ENCODE results near the gene RIMS4. TPM values are rescaled to one million over a fixed set of nuclear protein-coding genes. Genes with fewer than 3 reads are reported as not detected.

RIMS4 gene
- total RNA-seq, 1 donor from 2014 or later = 0.11 TPM

DNA sequence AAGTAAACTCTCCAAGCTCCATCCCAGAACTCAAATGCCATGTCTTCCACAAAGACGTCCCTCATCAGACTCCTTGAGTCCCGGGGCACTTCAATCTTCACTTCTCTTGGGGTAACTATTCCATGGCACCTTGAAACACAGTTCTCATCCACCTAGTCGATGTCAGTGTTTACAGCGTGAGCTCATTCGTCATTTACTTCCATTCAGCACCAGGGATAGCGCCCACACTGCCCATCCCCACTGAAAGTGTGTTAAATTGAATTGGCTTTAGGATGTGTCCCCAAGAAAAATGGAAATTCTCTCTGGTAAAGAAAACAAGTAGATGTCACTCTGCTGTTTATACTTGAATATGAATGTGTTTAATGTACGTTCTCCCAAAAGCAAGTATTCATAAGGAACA lies 33.4 kb downstream of the RIMS4 start:
- no peak overlapping the region for H3K4me3 ChIP-seq
- no peaks in the 10 kb centered on the region for H3K4me1 ChIP-seq
- intact Hi-C loops (cut with micrococcal nuclease) = no loop called here
- H3K27ac ChIP-seq (replicated peaks) = no peak overlapping the region
- no peaks in the 10 kb centered on the region for H3K36me3 ChIP-seq
- DNase-seq = no peak
- H3K27me3 ChIP-seq (ENCODE audit: low read depth) = peaks cover 52% of the 10 kb centered on the region
- H3K9me3 ChIP-seq (replicated peaks) = no peaks in the 10 kb centered on the region
- TF ChIP-seq, protein P1, sequence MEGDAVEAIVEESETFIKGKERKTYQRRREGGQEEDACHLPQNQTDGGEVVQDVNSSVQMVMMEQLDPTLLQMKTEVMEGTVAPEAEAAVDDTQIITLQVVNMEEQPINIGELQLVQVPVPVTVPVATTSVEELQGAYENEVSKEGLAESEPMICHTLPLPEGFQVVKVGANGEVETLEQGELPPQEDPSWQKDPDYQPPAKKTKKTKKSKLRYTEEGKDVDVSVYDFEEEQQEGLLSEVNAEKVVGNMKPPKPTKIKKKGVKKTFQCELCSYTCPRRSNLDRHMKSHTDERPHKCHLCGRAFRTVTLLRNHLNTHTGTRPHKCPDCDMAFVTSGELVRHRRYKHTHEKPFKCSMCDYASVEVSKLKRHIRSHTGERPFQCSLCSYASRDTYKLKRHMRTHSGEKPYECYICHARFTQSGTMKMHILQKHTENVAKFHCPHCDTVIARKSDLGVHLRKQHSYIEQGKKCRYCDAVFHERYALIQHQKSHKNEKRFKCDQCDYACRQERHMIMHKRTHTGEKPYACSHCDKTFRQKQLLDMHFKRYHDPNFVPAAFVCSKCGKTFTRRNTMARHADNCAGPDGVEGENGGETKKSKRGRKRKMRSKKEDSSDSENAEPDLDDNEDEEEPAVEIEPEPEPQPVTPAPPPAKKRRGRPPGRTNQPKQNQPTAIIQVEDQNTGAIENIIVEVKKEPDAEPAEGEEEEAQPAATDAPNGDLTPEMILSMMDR (IDR thresholded peaks at IDR 0.05; ENCODE audit: borderline replicate concordance) = no peak

DNA sequence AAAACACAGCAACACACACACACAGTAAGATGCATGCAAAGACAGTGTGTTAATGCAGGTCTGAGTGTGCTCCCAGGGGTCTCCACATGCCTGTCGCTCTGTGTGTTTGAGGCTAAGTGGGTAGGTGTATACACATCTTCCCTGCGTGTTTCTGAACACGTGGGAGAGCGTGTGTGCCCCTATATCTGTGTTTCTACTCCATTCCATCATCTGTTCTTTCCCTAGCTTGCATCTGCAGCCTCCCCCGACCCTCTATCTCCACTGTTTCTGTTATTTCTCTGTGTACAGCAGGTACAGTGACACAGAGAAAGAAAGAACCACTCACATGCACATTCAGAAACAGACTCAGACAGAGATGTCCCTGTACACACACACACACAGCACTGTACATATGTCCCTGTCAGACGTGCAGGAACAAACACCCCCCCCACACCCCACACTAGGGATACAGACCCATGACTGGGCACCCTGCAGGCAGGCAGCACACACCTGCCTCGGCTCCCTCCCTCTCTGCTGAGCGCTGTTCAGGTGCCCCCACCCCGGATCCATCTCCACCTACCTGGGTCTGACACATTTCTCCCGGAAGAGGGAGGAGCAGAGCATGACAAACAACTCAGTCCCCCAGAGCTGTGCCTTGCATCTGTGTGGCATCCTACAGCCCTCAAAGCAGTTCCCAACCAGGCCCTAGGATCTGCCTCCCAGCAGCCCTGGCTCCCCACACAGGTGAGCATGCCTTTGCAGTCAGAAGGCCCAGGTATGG lies 37.1 kb downstream of the RIMS4 start:
- no peaks in the 10 kb centered on the region for H3K9me3 ChIP-seq (replicated peaks)
- TF ChIP-seq, protein P1 (IDR thresholded peaks at IDR 0.05; ENCODE audit: borderline replicate concordance) = no peak
- no peaks in the 10 kb centered on the region for H3K4me1 ChIP-seq
- no peak overlapping the region for H3K4me3 ChIP-seq
- intact Hi-C loops (cut with micrococcal nuclease) = no loop called here
- no peaks in the 10 kb centered on the region for H3K36me3 ChIP-seq
- no peak overlapping the region for H3K27ac ChIP-seq (replicated peaks)
- no peak for DNase-seq
- peaks cover 80% of the 10 kb centered on the region for H3K27me3 ChIP-seq (ENCODE audit: low read depth)

DNA sequence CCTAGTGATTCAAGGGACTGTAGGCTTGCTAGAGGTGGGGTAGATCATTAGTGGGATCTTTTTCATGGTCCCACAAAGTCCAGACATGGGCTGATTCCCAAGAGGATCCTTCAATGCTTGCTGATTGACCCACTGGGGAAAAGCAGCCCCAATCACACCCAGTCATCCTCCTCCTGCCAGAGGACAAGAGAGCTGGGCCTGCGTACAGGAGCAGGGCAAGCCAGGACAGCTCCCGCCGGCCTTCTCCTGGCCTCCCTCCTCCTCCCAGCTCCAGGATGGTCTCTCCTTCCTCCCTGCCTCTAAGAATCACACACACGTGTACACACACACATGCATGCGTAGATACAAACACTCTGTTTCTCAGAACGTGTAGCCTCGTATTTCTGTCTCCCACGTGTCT lies 37.7 kb downstream of the RIMS4 start:
- DNase-seq = no peak
- Histone ChIP-seq H3K4me3 (no peak overlapping the region), H3K9me3 (replicated peaks) (no peaks in the 10 kb centered on the region), H3K27me3 (ENCODE audit: low read depth) (peaks cover 84% of the 10 kb centered on the region), H3K27ac (replicated peaks) (no peak overlapping the region), H3K36me3 (no peaks in the 10 kb centered on the region), H3K4me1 (no peaks in the 10 kb centered on the region)
- TF ChIP-seq, protein P1 (IDR thresholded peaks at IDR 0.05; ENCODE audit: borderline replicate concordance) = no peak
- intact Hi-C loops (cut with micrococcal nuclease) = no loop called here

DNA sequence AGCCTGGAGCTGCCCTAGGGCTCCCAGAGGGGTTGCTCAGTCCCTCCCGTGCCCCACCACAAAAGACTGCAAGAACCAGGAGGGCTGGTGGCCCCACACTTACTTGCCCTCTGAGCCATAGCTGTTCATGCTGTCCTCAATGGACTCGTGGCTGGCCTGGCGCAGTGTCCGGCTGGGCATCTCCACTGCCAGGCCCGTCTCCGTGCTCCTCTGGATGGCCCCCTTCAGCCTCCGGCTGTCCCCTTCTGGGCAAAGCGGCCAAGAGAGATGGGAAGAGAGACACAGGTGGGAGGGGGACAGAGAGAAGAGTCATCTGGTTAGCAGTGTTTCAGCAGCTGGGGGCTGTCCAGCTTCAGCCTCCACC lies 39.2 kb downstream of the RIMS4 start:
- Histone ChIP-seq H3K4me1 (no peaks in the 10 kb centered on the region), H3K4me3 (no peak overlapping the region), H3K36me3 (no peaks in the 10 kb centered on the region), H3K27me3 (ENCODE audit: low read depth) (peaks cover 97% of the 10 kb centered on the region), H3K27ac (replicated peaks) (no peak overlapping the region), H3K9me3 (replicated peaks) (no peaks in the 10 kb centered on the region)
- DNase-seq = no peak
- intact Hi-C loops (cut with micrococcal nuclease) = no loop called here
- TF ChIP-seq, protein P1 (IDR thresholded peaks at IDR 0.05; ENCODE audit: borderline replicate concordance) = no peak

DNA sequence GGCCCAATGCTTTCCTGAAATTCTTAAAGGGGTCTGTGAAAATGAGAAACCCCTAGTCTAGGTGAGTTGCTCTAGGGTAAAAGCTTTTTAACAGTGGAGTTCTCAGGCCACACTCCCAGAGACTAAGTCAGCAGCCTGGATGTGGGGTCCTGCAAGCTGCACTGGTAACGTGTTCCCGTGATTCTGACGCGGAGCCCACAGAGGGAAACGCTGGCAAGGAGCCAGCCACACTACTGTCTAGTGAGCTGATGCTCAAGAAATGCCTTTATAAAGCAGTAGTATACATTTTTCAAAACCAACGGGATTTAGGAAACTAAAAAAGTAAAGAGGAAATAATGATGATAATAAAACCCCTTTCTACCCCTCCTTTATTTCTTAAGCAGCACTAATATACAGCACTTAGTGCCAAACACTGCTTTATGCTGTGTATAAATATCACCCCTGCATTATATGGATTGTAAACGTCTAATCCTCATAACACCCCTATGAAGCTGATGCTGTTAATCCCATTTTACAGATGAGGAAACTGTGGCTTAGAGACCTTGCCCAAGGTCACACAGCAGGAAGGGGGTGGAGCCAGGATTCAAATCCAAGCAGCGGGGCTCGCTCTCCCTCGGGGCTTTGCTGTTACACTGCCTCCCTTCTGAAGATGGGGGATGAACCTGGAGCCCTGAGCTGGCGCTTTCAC lies 39.7 kb downstream of the RIMS4 start:
- Histone ChIP-seq H3K27ac (replicated peaks) (no peak overlapping the region), H3K9me3 (replicated peaks) (no peaks in the 10 kb centered on the region), H3K4me3 (no peak overlapping the region), H3K4me1 (no peaks in the 10 kb centered on the region), H3K27me3 (ENCODE audit: low read depth) (peaks cover 95% of the 10 kb centered on the region), H3K36me3 (no peaks in the 10 kb centered on the region)
- intact Hi-C loops (cut with micrococcal nuclease) = no loop called here
- TF ChIP-seq, protein P1 (IDR thresholded peaks at IDR 0.05; ENCODE audit: borderline replicate concordance) = no peak
- no peak for DNase-seq

All from left ventricle myocardium inferior (tissue), 1 donor.